ENCODE data around the gene SLC5A2. TPM values are rescaled to one million over a fixed set of nuclear protein-coding genes. Genes with fewer than 3 reads are reported as not detected.
"Not testable (repeated sequence)": the region's sequence is repeated elsewhere in the genome, so short reads cannot be mapped to it uniquely, and the experiment has no call there.

SLC5A2 gene
- not detected for total RNA-seq

DNA sequence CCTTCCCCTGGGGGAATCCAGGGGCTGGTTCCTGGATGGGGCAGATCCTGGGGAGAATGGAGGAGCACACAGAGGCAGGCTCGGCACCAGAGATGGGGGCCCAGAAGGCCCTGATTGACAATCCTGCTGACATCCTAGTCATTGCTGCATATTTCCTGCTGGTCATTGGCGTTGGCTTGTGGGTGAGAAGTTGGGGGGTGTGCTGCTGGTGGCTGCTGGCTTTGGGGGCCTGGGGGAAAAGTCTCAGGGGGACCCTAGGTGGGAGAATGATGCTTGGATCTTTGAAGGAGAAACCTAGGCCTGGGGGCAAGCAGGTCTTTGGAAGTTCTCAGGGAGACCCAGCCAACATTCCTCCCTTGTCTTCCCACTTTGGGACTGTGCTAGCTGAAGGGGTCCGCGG lies at the start of gene SLC5A2:
TSS of gene SLC5A2 (plus strand) at position 43 of the 400 bp plus-strand sequence. CDS start at position 57, 14 bp downstream.
- no peak for ATAC-seq
- Mint-ChIP-seq H3K27ac (no peak within 1 kb of the TSS), H3K4me3 (no peak within 1 kb of the TSS), H3K36me3 (no peaks in the 10 kb centered on the region), H3K9me3 (ENCODE audit: low read depth) (no peaks in the 10 kb centered on the region), H3K4me1 (peaks cover 6% of the 10 kb centered on the region), H3K27me3 (peaks cover 38% of the 10 kb centered on the region)
- CTCF ChIA-PET, result no interaction called here
- DNase-seq, result no peak

- Mint-ChIP-seq H3K4me1 (peaks cover 26% of the 10 kb centered on the region), H3K27ac (no peak overlapping the region), H3K9me3 (ENCODE audit: low read depth) (no peaks in the 10 kb centered on the region), H3K27me3 (no peaks in the 10 kb centered on the region), H3K4me3 (no peak overlapping the region), H3K36me3 (no peaks in the 10 kb centered on the region)
- no peak for DNase-seq
- no peak for ATAC-seq
- CTCF ChIA-PET, result no interaction called here
These were observed 47.3 kb upstream of the SLC5A2 start for GRCh38 chr16:31435341-31436220.

- peaks cover 25% of the 10 kb centered on the region for H3K4me1 Mint-ChIP-seq
- no peaks in the 10 kb centered on the region for H3K9me3 Mint-ChIP-seq (ENCODE audit: low read depth)
- no peaks in the 10 kb centered on the region for H3K27me3 Mint-ChIP-seq
- no peak for ATAC-seq
- CTCF ChIA-PET, result no interaction called here
- H3K4me3 Mint-ChIP-seq, result no peak overlapping the region
- DNase-seq, result no peak
- H3K36me3 Mint-ChIP-seq, result no peaks in the 10 kb centered on the region
- no peak overlapping the region for H3K27ac Mint-ChIP-seq
These were observed 46.5 kb upstream of the SLC5A2 start for GRCh38 chr16:31436221-31437045.

GRCh38 chr16:31438414-31438813 lies 44.5 kb upstream of the SLC5A2 start:
- no peak for ATAC-seq
- Mint-ChIP-seq H3K27me3 (no peaks in the 10 kb centered on the region), H3K4me3 (no peak overlapping the region), H3K4me1 (peaks cover 34% of the 10 kb centered on the region), H3K9me3 (ENCODE audit: low read depth) (no peaks in the 10 kb centered on the region), H3K27ac (no peak overlapping the region), H3K36me3 (no peaks in the 10 kb centered on the region)
- CTCF ChIA-PET, result interaction anchor here (0.7 to 1.3 kb wide), 4 partner anchors 8 to 56 kb away, joined by 3 to 4 read pairs (median 4); no protein-coding TSS in a partner anchor
- DNase-seq, result no peak

DNA sequence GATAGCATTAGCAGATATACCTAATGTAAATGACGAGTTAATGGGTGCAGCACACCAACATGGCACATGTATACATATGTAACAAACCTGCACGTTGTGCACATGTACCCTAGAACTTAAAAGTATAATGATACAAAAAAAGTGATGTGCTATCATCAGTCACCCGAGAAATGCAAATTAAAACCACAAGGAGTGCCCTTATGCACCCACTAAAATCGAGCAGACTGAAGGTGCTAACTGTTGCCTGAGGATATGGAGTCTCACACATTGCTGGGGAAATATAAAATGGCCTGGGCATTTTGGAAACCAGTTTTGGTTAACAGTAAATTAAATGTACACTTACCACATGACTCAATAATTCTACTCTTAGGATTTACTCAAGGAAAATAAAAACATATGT lies 43.9 kb upstream of the SLC5A2 start:
- not testable (repeated sequence) for DNase-seq; H3K36me3 Mint-ChIP-seq; H3K9me3 Mint-ChIP-seq (ENCODE audit: low read depth); ATAC-seq; H3K27ac Mint-ChIP-seq; H3K4me3 Mint-ChIP-seq; H3K27me3 Mint-ChIP-seq
- CTCF ChIA-PET, result interaction anchor here (0.7 to 1.3 kb wide), 3 partner anchors 9 to 56 kb away, joined by 3 to 4 read pairs (median 4); no protein-coding TSS in a partner anchor
- peaks cover 34% of the 10 kb centered on the region for H3K4me1 Mint-ChIP-seq

DNA sequence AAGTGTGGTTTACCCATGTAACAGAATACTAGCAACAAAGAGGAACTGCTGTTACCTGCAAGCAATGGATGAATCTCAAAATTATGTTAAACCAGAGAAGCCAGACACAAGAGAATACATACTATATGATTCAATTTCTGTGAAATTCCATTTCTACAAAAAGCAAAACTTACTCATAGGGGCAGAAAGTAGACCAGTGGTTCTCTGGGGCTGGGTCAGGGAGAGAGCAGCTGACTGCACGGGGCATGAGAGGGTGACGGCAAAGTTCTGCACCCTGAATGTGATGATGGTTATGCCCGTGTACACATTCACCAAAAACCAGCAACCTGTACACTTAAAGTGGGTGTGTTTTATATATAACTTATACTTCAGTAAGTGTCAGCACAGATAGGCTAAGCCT lies 43.4 kb upstream of the SLC5A2 start:
- Mint-ChIP-seq H3K36me3 (no peaks in the 10 kb centered on the region), H3K9me3 (ENCODE audit: low read depth) (no peaks in the 10 kb centered on the region), H3K27me3 (no peaks in the 10 kb centered on the region), H3K4me1 (peaks cover 34% of the 10 kb centered on the region), H3K27ac (no peak overlapping the region), H3K4me3 (no peak overlapping the region)
- ATAC-seq (no peak), DNase-seq (no peak)
- CTCF ChIA-PET, result interaction anchor here (1.1 to 2.0 kb wide), 6 partner anchors 9 to 238 kb away, joined by 3 to 10 read pairs (median 4); partner anchors contain the start of gene COX6A2

- CTCF ChIA-PET, result interaction anchor here (0.6 to 2.0 kb wide), 11 partner anchors 10 to 298 kb away, joined by 3 to 10 read pairs (median 3); partner anchors contain the start of gene COX6A2
- DNase-seq (no peak), ATAC-seq (no peak)
- no peaks in the 10 kb centered on the region for H3K36me3 Mint-ChIP-seq
- peaks cover 3% of the 10 kb centered on the region for H3K27me3 Mint-ChIP-seq
- peaks cover 34% of the 10 kb centered on the region for H3K4me1 Mint-ChIP-seq
- H3K27ac Mint-ChIP-seq, result no peak overlapping the region
- H3K4me3 Mint-ChIP-seq, result no peak overlapping the region
- no peaks in the 10 kb centered on the region for H3K9me3 Mint-ChIP-seq (ENCODE audit: low read depth)
These were observed 42.3 kb upstream of the SLC5A2 start for GRCh38 chr16:31440516-31441184.

GRCh38 chr16:31441956-31442355 lies 41.0 kb upstream of the SLC5A2 start:
- no peaks in the 10 kb centered on the region for H3K9me3 Mint-ChIP-seq (ENCODE audit: low read depth)
- ATAC-seq (no peak), DNase-seq (no peak)
- H3K27me3 Mint-ChIP-seq, result peaks cover 3% of the 10 kb centered on the region
- H3K4me3 Mint-ChIP-seq, result peak overlapping the region; percentile 72
- H3K27ac Mint-ChIP-seq, result peak overlapping the region; percentile 9
- CTCF ChIA-PET, result interaction anchor here (0.9 to 3.3 kb wide), 26 partner anchors 8 to 457 kb away, joined by 3 to 31 read pairs (median 6); partner anchors contain the start of genes ARMC5, PYCARD and PYDC1
- H3K36me3 Mint-ChIP-seq, result peaks cover 4% of the 10 kb centered on the region
- peaks cover 34% of the 10 kb centered on the region for H3K4me1 Mint-ChIP-seq

- not testable (repeated sequence) for H3K27ac Mint-ChIP-seq; ATAC-seq; H3K9me3 Mint-ChIP-seq (ENCODE audit: low read depth); H3K27me3 Mint-ChIP-seq; DNase-seq; H3K4me3 Mint-ChIP-seq; H3K36me3 Mint-ChIP-seq
- peaks cover 13% of the 10 kb centered on the region for H3K4me1 Mint-ChIP-seq
- CTCF ChIA-PET, result interaction anchor here (1.8 kb wide), 1 partner anchor 10 kb away, joined by 8 read pairs; no protein-coding TSS in a partner anchor
These were observed 37.0 kb upstream of the SLC5A2 start for GRCh38 chr16:31445931-31446330.

- Mint-ChIP-seq H3K9me3 (ENCODE audit: low read depth) (no peaks in the 10 kb centered on the region), H3K36me3 (peaks cover 7% of the 10 kb centered on the region), H3K4me1 (peaks cover 32% of the 10 kb centered on the region), H3K27ac (peak overlapping the region; percentile 55), H3K27me3 (no peaks in the 10 kb centered on the region), H3K4me3 (no peak overlapping the region)
- CTCF ChIA-PET, result interaction anchor here (0.8 to 3.2 kb wide), 7 partner anchors 9 to 465 kb away, joined by 3 to 10 read pairs (median 3); partner anchors contain the start of gene ZNF843
- no peak for DNase-seq
- no peak for ATAC-seq
These were observed 31.7 kb upstream of the SLC5A2 start for GRCh38 chr16:31451201-31451600.

DNA sequence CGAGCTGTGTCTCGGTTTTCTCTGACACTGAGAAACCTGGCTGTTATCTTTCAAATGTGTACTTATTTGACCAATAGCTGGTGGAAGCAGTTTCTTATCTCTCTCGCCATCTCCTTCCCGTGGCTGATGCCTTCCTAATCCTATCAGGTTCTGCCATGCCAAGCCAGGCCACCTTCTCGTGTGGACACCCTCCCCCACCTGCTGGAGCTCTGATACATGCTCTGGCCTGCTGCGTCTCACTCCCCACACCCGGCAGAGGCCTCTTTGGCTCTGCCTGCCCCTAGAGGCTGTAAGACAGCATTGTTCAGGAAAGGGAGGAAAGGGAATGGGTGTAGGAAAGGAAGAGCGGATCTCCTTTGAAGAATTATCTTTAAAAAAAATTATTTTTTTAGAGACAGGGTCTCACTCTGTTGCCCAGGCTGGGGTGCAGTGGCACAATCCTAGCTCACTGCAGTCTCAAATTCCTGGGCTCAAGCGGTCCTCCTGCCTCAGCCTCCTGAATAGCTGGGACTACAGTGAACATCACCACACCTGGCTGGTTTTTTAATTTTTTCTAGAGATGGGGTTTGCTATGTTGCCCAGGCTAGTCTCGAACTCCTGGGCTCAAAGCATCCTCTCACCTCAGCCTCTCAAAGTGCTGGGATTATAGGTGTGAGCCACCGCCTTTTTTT lies 31.1 kb upstream of the SLC5A2 start:
- CTCF ChIA-PET, result interaction anchor here (0.7 to 3.2 kb wide), 8 partner anchors 9 to 466 kb away, joined by 3 to 10 read pairs (median 3); partner anchors contain the start of gene ZNF843
- no peak overlapping the region for H3K4me3 Mint-ChIP-seq
- H3K9me3 Mint-ChIP-seq (ENCODE audit: low read depth), result no peaks in the 10 kb centered on the region
- no peaks in the 10 kb centered on the region for H3K27me3 Mint-ChIP-seq
- H3K27ac Mint-ChIP-seq, result peak overlapping the region; percentile 55
- no peak for DNase-seq
- peaks cover 9% of the 10 kb centered on the region for H3K36me3 Mint-ChIP-seq
- ATAC-seq, result peak; percentile 50
- peaks cover 36% of the 10 kb centered on the region for H3K4me1 Mint-ChIP-seq

DNA sequence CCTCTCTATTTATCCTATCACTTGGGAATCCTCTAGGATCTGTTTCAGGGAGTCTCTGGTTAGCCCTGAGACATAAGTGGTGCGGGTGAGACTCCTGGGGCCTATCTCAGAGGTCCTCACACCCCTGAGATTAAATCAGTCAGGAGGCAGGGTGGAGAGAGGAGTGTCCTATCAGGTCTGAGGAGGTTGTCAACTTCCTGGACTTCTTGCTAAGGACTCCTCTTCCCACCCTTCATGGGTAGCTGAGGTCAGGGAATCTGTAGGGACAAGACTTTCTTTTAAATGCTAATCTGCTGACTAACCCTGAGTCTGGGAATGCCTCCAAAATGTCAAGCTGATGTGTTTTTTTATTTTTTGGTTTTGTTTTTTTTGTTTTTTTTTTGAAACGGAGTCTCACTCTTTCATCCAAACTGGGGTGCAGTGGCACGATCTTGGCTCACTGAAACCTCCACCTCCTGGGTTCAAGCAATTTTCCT lies 30.3 kb upstream of the SLC5A2 start:
- H3K9me3 Mint-ChIP-seq (ENCODE audit: low read depth), result no peaks in the 10 kb centered on the region
- no peaks in the 10 kb centered on the region for H3K27me3 Mint-ChIP-seq
- peaks cover 42% of the 10 kb centered on the region for H3K4me1 Mint-ChIP-seq
- no peak overlapping the region for H3K27ac Mint-ChIP-seq
- no peak overlapping the region for H3K4me3 Mint-ChIP-seq
- ATAC-seq (no peak), DNase-seq (no peak)
- peaks cover 13% of the 10 kb centered on the region for H3K36me3 Mint-ChIP-seq
- CTCF ChIA-PET, result interaction anchor here (0.7 to 1.9 kb wide), 3 partner anchors 10 to 412 kb away, joined by 3 to 8 read pairs (median 5); partner anchors contain the start of gene ZNF843

Measured in activated CD8-positive, alpha-beta memory T cell treated with anti-CD3 and anti-CD28 coated beads, Interleukin-2, amount 10 ng/mL, durations not matched to agents 7 days and 5 days (primary cell).